HG03558 (cell line): Measurements from ENCODE around the gene CD28.
"Not testable (repeated sequence)": the region's sequence is repeated elsewhere in the genome, so short reads cannot be mapped to it uniquely, and the experiment has no call there.

Experiments
- ATAC-seq: cut with Tn5 transposase; IDR thresholded peaks from one replicate; pipeline ENCODE4 v1.9.1; 2021; ENCODE audit warnings: moderate number of reproducible peaks; ENCODE audit not compliant: unreplicated experiment; ENCODE audit errors: extremely low read depth

The CD28 gene

GRCh38 chr2:203685789-203686420 is 20.5 kb upstream of the CD28 start:
- ATAC-seq = no peak

GRCh38 chr2:203687165-203687564 is 19.3 kb upstream of the CD28 start:
- no peak for ATAC-seq

GRCh38 chr2:203688798-203689197 is 17.6 kb upstream of the CD28 start:
- ATAC-seq = peak; percentile 63

GRCh38 chr2:203689426-203690116 is 16.9 kb upstream of the CD28 start:
- ATAC-seq = peak; percentile 32

GRCh38 chr2:203690117-203690431 is 16.4 kb upstream of the CD28 start:
- ATAC-seq = no peak

GRCh38 chr2:203690441-203691047 is 15.9 kb upstream of the CD28 start:
- no peak for ATAC-seq

GRCh38 chr2:203691149-203691548 is 15.3 kb upstream of the CD28 start:
- no peak for ATAC-seq

- ATAC-seq = no peak
Measured at GRCh38 chr2:203692031-203692710, 14.3 kb upstream of the CD28 start.

GRCh38 chr2:203693242-203693879 is 13.1 kb upstream of the CD28 start:
- ATAC-seq = no peak

- no peak for ATAC-seq
Measured at GRCh38 chr2:203694191-203694590, 12.2 kb upstream of the CD28 start.

GRCh38 chr2:203697190-203697589 is 9.2 kb upstream of the CD28 start:
- ATAC-seq = no peak

- ATAC-seq = not testable (repeated sequence)
Measured at GRCh38 chr2:203697763-203698162, 8.7 kb upstream of the CD28 start.

GRCh38 chr2:203698410-203698809 is 8.0 kb upstream of the CD28 start:
- not testable (repeated sequence) for ATAC-seq

GRCh38 chr2:203704430-203704829 is 2.0 kb upstream of the CD28 start:
- no peak for ATAC-seq

GRCh38 chr2:203705178-203705577 is 1.3 kb upstream of the CD28 start:
- no peak for ATAC-seq

GRCh38 chr2:203707530-203707929 is 1.1 kb downstream of the CD28 start:
- ATAC-seq = no peak

GRCh38 chr2:203708846-203709396 is 2.5 kb downstream of the CD28 start:
- ATAC-seq = no peak

- no peak for ATAC-seq
Measured at GRCh38 chr2:203709416-203710040, 3.1 kb downstream of the CD28 start.

- ATAC-seq = no peak
Measured at GRCh38 chr2:203710226-203710625, 3.8 kb downstream of the CD28 start.

- ATAC-seq = no peak
Measured at GRCh38 chr2:203710952-203711351, 4.5 kb downstream of the CD28 start.
